Measurements from ENCODE around the gene FLT3. TPM values are rescaled to one million over a fixed set of nuclear protein-coding genes. Genes with fewer than 3 reads are reported as not detected.
"Not testable (repeated sequence)": the region's sequence is repeated elsewhere in the genome, so short reads cannot be mapped to it uniquely, and the experiment has no call there.

FLT3 gene
- total RNA-seq, 1 donor from 2014 or later, result 3.7 TPM

GRCh38 chr13:28101886-28102285 is 1.5 kb upstream of the FLT3 start:
- not testable (repeated sequence) for FAIRE-seq; DNase-seq (ENCODE audit: low spot score in 2 of 2)

- no peak for DNase-seq (ENCODE audit: low spot score in 2 of 2)
Measured at GRCh38 chr13:28099396-28100149, 803 bp downstream of the FLT3 start.

GRCh38 chr13:28097503-28097902 is 2.9 kb downstream of the FLT3 start:
- FAIRE-seq (no peak), DNase-seq (ENCODE audit: low spot score in 2 of 2) (no peak)

More at GRCh38 chr13:28099396-28100149, 803 bp downstream of the FLT3 start:
- FAIRE-seq, result no peak

GRCh38 chr13:28094306-28094705 is 6.1 kb downstream of the FLT3 start:
- DNase-seq (ENCODE audit: low spot score in 2 of 2) (no peak), FAIRE-seq (no peak)

GRCh38 chr13:28093881-28094280 is 6.5 kb downstream of the FLT3 start:
- FAIRE-seq, result no peak
- DNase-seq (ENCODE audit: low spot score in 2 of 2), result no peak

- DNase-seq (ENCODE audit: low spot score in 2 of 2) (no peak), FAIRE-seq (no peak)
Measured at GRCh38 chr13:28092431-28092830, 7.9 kb downstream of the FLT3 start.

- DNase-seq (ENCODE audit: low spot score in 2 of 2), result no peak
- no peak for FAIRE-seq
Measured at GRCh38 chr13:28089065-28089464, 11.3 kb downstream of the FLT3 start.

- FAIRE-seq; DNase-seq (ENCODE audit: low spot score in 2 of 2): not testable (repeated sequence)
Measured at GRCh38 chr13:28077820-28078219, 22.6 kb downstream of the FLT3 start.

GRCh38 chr13:28077231-28077630 is 23.1 kb downstream of the FLT3 start:
- DNase-seq (ENCODE audit: low spot score in 2 of 2) (no peak), FAIRE-seq (no peak)

GRCh38 chr13:28071424-28071823 is 29.0 kb downstream of the FLT3 start:
- DNase-seq (ENCODE audit: low spot score in 2 of 2) (no peak), FAIRE-seq (no peak)

GRCh38 chr13:28067491-28067890 is 32.9 kb downstream of the FLT3 start:
- FAIRE-seq (no peak), DNase-seq (ENCODE audit: low spot score in 2 of 2) (no peak)

- FAIRE-seq (no peak), DNase-seq (ENCODE audit: low spot score in 2 of 2) (no peak)
Measured at GRCh38 chr13:28058866-28059613, 41.3 kb downstream of the FLT3 start.

GRCh38 chr13:28056970-28057712 is 43.2 kb downstream of the FLT3 start:
- no peak for FAIRE-seq
- DNase-seq (ENCODE audit: low spot score in 2 of 2), result no peak

GRCh38 chr13:28056426-28056825 is 44.0 kb downstream of the FLT3 start:
- DNase-seq (ENCODE audit: low spot score in 2 of 2) (no peak), FAIRE-seq (no peak)

GRCh38 chr13:28055357-28055756 is 45.0 kb downstream of the FLT3 start:
- DNase-seq (ENCODE audit: low spot score in 2 of 2) (no peak), FAIRE-seq (no peak)

GRCh38 chr13:28052945-28053344 is 47.4 kb downstream of the FLT3 start:
- DNase-seq (ENCODE audit: low spot score in 2 of 2) (no peak), FAIRE-seq (no peak)

GRCh38 chr13:28049880-28050875 is 50.2 kb downstream of the FLT3 start:
- DNase-seq (ENCODE audit: low spot score in 2 of 2), result no peak
- no peak for FAIRE-seq

- no peak for DNase-seq (ENCODE audit: low spot score in 2 of 2)
- no peak for FAIRE-seq
Measured at GRCh38 chr13:28049215-28049614, 51.2 kb downstream of the FLT3 start.

- FAIRE-seq (no peak), DNase-seq (ENCODE audit: low spot score in 2 of 2) (no peak)
Measured at GRCh38 chr13:28048768-28049167, 51.6 kb downstream of the FLT3 start.

All from frontal cortex (tissue), 4 donors.